Measurements from ENCODE around the gene JCHAIN.
"Not testable (repeated sequence)": the region's sequence is repeated elsewhere in the genome, so short reads cannot be mapped to it uniquely, and the experiment has no call there.

The JCHAIN gene

GRCh38 chr4:70687821-70688794, 21.8 kb upstream of the JCHAIN start, which contains the start of gene UTP3:
Gene UTP3 (plus strand): TSS chr4:70688532. CDS start chr4:70688678, 146 bp downstream.
- peak; percentile 94 for DNase-seq

GRCh38 chr4:70687392-70687791, 21.1 kb upstream of the JCHAIN start:
- DNase-seq, result no peak

- DNase-seq, result not testable (repeated sequence)
These were observed 15.8 kb upstream of the JCHAIN start for GRCh38 chr4:70682142-70682541.

- DNase-seq, result no peak
These were observed 15.4 kb upstream of the JCHAIN start for GRCh38 chr4:70681704-70682103.

- no peak for DNase-seq
These were observed 14.6 kb upstream of the JCHAIN start for GRCh38 chr4:70680934-70681333.

GRCh38 chr4:70678383-70678999, 12.2 kb upstream of the JCHAIN start:
- no peak for DNase-seq

GRCh38 chr4:70676554-70677090, 10.3 kb upstream of the JCHAIN start:
- DNase-seq, result no peak

GRCh38 chr4:70674731-70675130, 8.4 kb upstream of the JCHAIN start:
- DNase-seq, result no peak

GRCh38 chr4:70674191-70674590, 7.9 kb upstream of the JCHAIN start:
- no peak for DNase-seq

GRCh38 chr4:70671091-70671490, 4.8 kb upstream of the JCHAIN start:
- DNase-seq, result no peak

GRCh38 chr4:70670332-70671014, 4.2 kb upstream of the JCHAIN start:
- DNase-seq, result no peak

- no peak for DNase-seq
These were observed 1.6 kb upstream of the JCHAIN start for GRCh38 chr4:70667740-70668535.

GRCh38 chr4:70661309-70661922, 4.9 kb downstream of the JCHAIN start:
- not testable (repeated sequence) for DNase-seq

GRCh38 chr4:70660106-70660505, 6.2 kb downstream of the JCHAIN start:
- DNase-seq, result no peak

GRCh38 chr4:70658418-70658817, 7.9 kb downstream of the JCHAIN start:
- DNase-seq, result no peak

GRCh38 chr4:70657326-70657725, 9.0 kb downstream of the JCHAIN start:
- no peak for DNase-seq

GRCh38 chr4:70654605-70655011, 11.7 kb downstream of the JCHAIN start:
- DNase-seq, result no peak

- DNase-seq, result no peak
These were observed 14.3 kb downstream of the JCHAIN start for GRCh38 chr4:70651864-70652506.

GRCh38 chr4:70650741-70651140, 15.6 kb downstream of the JCHAIN start:
- DNase-seq, result not testable (repeated sequence)

GRCh38 chr4:70640192-70640591, 26.1 kb downstream of the JCHAIN start:
- no peak for DNase-seq

GRCh38 chr4:70637239-70637913, 28.9 kb downstream of the JCHAIN start:
- no peak for DNase-seq

Data from DMS79 (cell line).